ENCODE results near the gene MAGEB17. TPM values are rescaled to one million over a fixed set of nuclear protein-coding genes. Genes with fewer than 3 reads are reported as not detected.

MAGEB17 gene
- total and polyA plus RNA-seq, 9 of the 15 experiments (the other 6 are each of a cell fraction or from before 2014, with no cell fraction given): 0.07 to 0.45 (median 0.14) TPM; not detected in 1

DNA sequence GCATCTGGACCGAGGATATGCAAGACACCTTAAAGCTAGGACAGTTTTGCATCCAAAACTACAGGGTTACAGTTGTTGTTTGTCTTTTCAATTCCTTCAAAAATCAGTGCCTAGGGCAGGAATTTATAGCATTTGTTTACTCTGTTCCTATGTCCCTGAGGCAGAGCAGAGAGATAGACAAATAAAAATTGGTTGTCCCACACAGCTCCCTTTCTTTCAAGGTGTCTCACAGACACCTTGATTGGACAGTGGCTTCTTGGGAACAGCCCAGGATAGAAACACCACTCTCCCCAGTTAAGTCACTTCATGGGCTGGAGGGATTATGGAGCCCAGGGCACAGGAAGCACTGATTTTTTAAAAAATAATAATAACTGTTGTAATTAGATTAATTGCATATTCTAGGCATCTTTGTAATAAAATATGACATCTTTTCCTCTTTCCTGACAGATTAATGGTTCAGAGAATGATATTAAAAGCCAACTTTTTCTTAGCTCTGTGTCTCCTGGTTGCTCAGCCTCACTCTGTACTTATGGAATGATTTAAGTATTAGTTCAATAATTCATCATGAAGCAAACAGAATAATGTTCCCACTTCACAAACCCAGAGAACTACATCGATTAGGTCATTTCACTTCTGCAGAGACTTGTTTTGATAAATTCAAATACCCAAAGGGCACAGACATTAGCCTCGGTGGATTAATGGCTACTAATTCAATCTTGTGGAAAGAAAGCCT is 8.2 kb downstream of the MAGEB17 start (continued):
- TF ChIP-seq, protein P1, sequence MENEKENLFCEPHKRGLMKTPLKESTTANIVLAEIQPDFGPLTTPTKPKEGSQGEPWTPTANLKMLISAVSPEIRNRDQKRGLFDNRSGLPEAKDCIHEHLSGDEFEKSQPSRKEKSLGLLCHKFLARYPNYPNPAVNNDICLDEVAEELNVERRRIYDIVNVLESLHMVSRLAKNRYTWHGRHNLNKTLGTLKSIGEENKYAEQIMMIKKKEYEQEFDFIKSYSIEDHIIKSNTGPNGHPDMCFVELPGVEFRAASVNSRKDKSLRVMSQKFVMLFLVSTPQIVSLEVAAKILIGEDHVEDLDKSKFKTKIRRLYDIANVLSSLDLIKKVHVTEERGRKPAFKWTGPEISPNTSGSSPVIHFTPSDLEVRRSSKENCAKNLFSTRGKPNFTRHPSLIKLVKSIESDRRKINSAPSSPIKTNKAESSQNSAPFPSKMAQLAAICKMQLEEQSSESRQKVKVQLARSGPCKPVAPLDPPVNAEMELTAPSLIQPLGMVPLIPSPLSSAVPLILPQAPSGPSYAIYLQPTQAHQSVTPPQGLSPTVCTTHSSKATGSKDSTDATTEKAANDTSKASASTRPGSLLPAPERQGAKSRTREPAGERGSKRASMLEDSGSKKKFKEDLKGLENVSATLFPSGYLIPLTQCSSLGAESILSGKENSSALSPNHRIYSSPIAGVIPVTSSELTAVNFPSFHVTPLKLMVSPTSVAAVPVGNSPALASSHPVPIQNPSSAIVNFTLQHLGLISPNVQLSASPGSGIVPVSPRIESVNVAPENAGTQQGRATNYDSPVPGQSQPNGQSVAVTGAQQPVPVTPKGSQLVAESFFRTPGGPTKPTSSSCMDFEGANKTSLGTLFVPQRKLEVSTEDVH (IDR thresholded peaks at IDR 0.05; ENCODE audit: low read depth, partially characterized antibody): no peak
- no peak for TF ChIP-seq ZNF324 (CRISPR knock-in tag; IDR thresholded peaks at IDR 0.05)
- no peak for TF ChIP-seq BCL6 (CRISPR knock-in tag; IDR thresholded peaks at IDR 0.05)
- no peak for TF ChIP-seq MED1 (CRISPR knock-in tag; IDR thresholded peaks at IDR 0.05; ENCODE audit: borderline replicate concordance)
- no peak for TF ChIP-seq E2F3 (CRISPR knock-in tag; IDR thresholded peaks at IDR 0.05)
- no peak for TF ChIP-seq NELFE (IDR thresholded peaks at IDR 0.05; ENCODE audit: insufficient read depth, insufficient read length)
- TF ChIP-seq KLF10 (CRISPR knock-in tag; IDR thresholded peaks at IDR 0.05): no peak
- TF ChIP-seq NUFIP1 (IDR thresholded peaks at IDR 0.05; ENCODE audit: partially characterized antibody): no peak

DNA sequence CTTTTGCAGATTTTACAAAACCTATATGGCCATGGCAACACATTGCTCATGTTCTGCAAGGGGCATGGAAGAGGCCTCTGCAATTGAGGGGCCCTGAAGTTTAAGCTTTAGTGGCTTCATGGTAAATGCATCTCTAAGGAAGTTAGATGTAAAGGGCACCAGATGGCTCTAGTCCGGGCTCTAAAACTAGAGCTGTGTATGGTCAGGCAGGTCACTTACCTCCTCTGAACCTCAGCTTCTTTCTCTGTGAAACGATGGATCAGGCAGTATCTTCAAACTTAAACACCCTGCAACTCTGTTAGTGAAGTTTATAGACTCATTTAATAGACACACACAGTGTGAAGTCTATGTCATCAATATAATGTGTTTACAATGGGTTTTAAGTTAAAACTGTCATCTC is 10.0 kb downstream of the MAGEB17 start:
- TF ChIP-seq, protein P2, sequence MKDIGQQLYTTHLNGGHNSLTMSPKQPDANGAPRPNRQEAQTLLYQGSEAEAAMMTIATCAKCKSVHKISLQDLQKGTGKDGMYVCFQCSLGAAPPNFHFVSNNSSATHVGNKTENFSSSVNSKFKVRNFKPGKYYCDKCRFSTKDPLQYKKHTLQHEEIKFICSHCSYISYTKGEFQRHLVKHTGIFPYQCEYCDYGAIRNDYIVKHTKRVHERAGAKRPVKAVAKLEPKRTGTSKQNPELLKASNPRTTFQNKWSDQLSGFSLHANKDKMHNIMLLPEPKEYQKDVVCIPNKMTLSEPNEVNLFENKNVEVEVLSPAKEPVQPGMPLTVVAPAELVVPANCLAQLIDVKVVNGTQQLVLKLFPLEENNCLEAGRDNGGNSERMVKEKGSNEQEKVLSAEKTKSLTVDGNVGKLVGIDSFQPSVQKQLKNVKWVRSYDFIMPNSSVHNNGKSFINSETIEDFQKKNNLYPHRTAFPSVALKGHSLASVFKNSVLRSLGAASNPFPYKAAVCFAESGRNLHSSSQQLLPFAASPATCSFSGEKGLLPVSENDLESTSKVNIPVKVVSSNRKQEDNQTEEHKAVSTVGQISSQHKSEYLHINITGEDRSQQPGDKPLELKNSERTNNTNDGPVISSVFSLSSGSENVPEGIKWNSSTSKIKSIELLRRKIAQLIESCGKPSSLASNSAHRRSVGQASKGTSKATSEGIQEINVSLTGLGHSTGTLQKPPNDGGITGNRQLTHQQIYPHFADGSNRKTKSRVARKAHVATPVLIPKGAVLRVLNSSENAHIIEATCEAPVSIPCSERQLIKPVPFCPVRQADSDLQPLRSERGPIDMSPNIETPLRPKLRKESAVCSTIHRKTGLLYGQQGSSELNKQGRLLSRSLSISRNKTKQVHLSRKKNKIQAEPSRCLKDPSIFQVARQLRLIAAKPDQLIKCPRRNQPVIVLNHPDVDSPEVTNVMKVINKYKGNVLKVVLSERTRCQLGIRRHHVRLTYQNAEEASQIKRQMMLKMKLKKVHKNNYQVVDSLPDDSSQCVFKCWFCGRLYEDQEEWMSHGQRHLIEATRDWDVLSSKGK (CRISPR knock-in tag; IDR thresholded peaks at IDR 0.05): no peak
- no peak for TF ChIP-seq ZNF121 (CRISPR knock-in tag; conservative IDR thresholded peaks at IDR 0.05)
- TF ChIP-seq, protein P3, sequence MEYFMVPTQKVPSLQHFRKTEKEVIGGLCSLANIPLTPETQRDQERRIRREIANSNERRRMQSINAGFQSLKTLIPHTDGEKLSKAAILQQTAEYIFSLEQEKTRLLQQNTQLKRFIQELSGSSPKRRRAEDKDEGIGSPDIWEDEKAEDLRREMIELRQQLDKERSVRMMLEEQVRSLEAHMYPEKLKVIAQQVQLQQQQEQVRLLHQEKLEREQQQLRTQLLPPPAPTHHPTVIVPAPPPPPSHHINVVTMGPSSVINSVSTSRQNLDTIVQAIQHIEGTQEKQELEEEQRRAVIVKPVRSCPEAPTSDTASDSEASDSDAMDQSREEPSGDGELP (CRISPR knock-in tag; IDR thresholded peaks at IDR 0.05; ENCODE audit: borderline replicate concordance): no peak
- TF ChIP-seq HDGF (IDR thresholded peaks at IDR 0.05): no peak
- no peak overlapping the region for H3K4me3 ChIP-seq
- H3K4me2 ChIP-seq (ENCODE audit: insufficient read depth, low read length): no peak overlapping the region
- ChIA-PET CTCF (ENCODE audit: low intra/inter-chr PET ratio) (no interaction called here), POLR2A (no interaction called here)
- no peak overlapping the region for H3K27ac ChIP-seq (ENCODE audit: extremely low read depth, low read depth, low read length)
- H3K79me2 ChIP-seq (ENCODE audit: control insufficient read depth, insufficient read depth, low read length): no peaks in the 10 kb centered on the region
- no peaks in the 10 kb centered on the region for H3K9me3 ChIP-seq (replicated peaks; ENCODE audit: control insufficient read depth, insufficient read depth, low read depth, low read length)
- H3K9me1 ChIP-seq (ENCODE audit: control insufficient read depth, insufficient read depth, low read length): no peaks in the 10 kb centered on the region
- no peaks in the 10 kb centered on the region for H4K20me1 ChIP-seq (replicated peaks; ENCODE audit: control insufficient read depth, insufficient read depth, low read length)
- no peak for ATAC-seq
- H3K4me1 ChIP-seq (replicated peaks in 1 of 2; ENCODE audit: control insufficient read depth in 2 of 2, insufficient read depth in 2 of 2, low read length in 2 of 2): no peaks in the 10 kb centered on the region
- H3K36me3 ChIP-seq (ENCODE audit: control insufficient read depth, insufficient read depth, low read length): no peaks in the 10 kb centered on the region
- FAIRE-seq: no peak
- H3K9ac ChIP-seq (ENCODE audit: insufficient read depth in 1 of 2, low read depth in 2 of 2, low read length in 2 of 2): no peak overlapping the region
- in situ Hi-C loops (cut with MboI) (no loop called here), intact Hi-C loops (cut with micrococcal nuclease) (no loop called here)
- H2AFZ ChIP-seq (ENCODE audit: low read depth, low read length): no peak overlapping the region
- no peak for DNase-seq (ENCODE audit: extremely low read depth in 1 of 4, low spot score in 3 of 4)
- 12% methylated on average over 2 of the region's 2 CpGs for WGBS (ENCODE audit: insufficient coverage, low coverage, missing lambda C conversion rate)
- no peaks in the 10 kb centered on the region for H3K27me3 ChIP-seq (ENCODE audit: control insufficient read depth in 2 of 2, insufficient read depth in 2 of 2, low read length in 2 of 2)
- no TSS peak for BruUV-seq (replicated peaks)

Measured in K562 (cell line).